Ovary (tissue), 3 donors: ENCODE measurements around the gene KCMF1.

Experiments used
- CTCF ChIP-seq, 3 donors: fragments of 450-650 bp in 2 of 3; fragments of 200-600 bp in 1 of 3; IDR thresholded peaks; one replicate each; pipeline versions ENCODE4 v1.5.1 to v1.8.0; 2016 to 2022; ENCODE audit warnings: antibody characterized with exemption in 3 of 3, mild to moderate bottlenecking in 1 of 3
- EP300 ChIP-seq: sonication (generic); formaldehyde crosslinking; IDR thresholded peaks from one replicate; pipeline ENCODE4 v1.6.1; 2017; ENCODE audit warnings: antibody characterized with exemption
- POLR2A ChIP-seq: fragments of 450-650 bp; IDR thresholded peaks from one replicate; pipeline ENCODE4 v1.6.1; 2017; ENCODE audit warnings: antibody characterized with exemption, mild to moderate bottlenecking, moderate library complexity
- donor health status: DM: no; HTN: no; CAD: no.

GRCh38 chr2:84957771-84958134 lies 13.2 kb upstream of the KCMF1 start:
- TF ChIP-seq CTCF (IDR thresholded peaks at IDR 0.05) (no peak), POLR2A (no peak), EP300 (no peak)
